ENCODE data around the gene TAAR5.
"Not testable (repeated sequence)": the region's sequence is repeated elsewhere in the genome, so short reads cannot be mapped to it uniquely, and the experiment has no call there.

GRCh38 chr6:132635288-132635687 lies 45.7 kb upstream of the TAAR5 start:
- not testable (repeated sequence) for TF ChIP-seq CTCF (IDR thresholded peaks at IDR 0.05; ENCODE audit: insufficient read depth, low read length); POLR2AphosphoS5 (IDR thresholded peaks at IDR 0.05; ENCODE audit: low read depth); GABPA (IDR thresholded peaks at IDR 0.05; ENCODE audit: low read depth); REST (IDR thresholded peaks at IDR 0.05; ENCODE audit: insufficient replicate concordance, low read depth)

Data from HL-60 (cell line).